AG04450 (cell line): ENCODE data around the gene THBS2. TPM values are rescaled to one million over a fixed set of nuclear protein-coding genes. Genes with fewer than 3 reads are reported as not detected.

Experiments used
- CTCF ChIA-PET: fragments of 300-600, 350-600 bp; formaldehyde crosslinking; extraction: SDS; loops from one replicate; lab custom pipeline; 2022; ENCODE audit warnings: antibody characterized with exemption, inconsistent platforms; lab: Charles Lee
- POLR2A ChIA-PET: fragments of 350-600 bp; formaldehyde crosslinking; extraction: SDS; loops from one replicate; lab custom pipeline; 2021; ENCODE audit warnings: antibody characterized with exemption, inconsistent platforms; lab: Yijun Ruan, JAX
- DNase-seq: peaks from one replicate; pipeline ENCODE4 v3.0.0-alpha.2; 2011; ENCODE audit warnings: low read depth, low spot score
- H3K27ac ChIP-seq: one replicate; pipeline ENCODE4 v1.5.1; 2012; ENCODE audit warnings: low read depth, low read length, control low read depth
- H3K27me3 ChIP-seq: one replicate; pipeline ENCODE4 v1.6.0; 2012; ENCODE audit warnings: low read length; ENCODE audit not compliant: control insufficient read depth, insufficient read depth
- H3K4me3 ChIP-seq: 2 replicates; pipeline ENCODE4 v1.5.1; 2011; ENCODE audit warnings: mild to moderate bottlenecking, low read depth, low read length, control low read depth
- H3K9me3 ChIP-seq: 2 replicates; pipeline ENCODE4 v1.5.1; 2012; ENCODE audit warnings: low read length; ENCODE audit not compliant: control insufficient read depth, insufficient read depth
- polyA plus RNA-seq: library from polyadenylated mRNA; depleted of rRNA; stranded (reverse); fragments of >200 nt; gene quantifications from 2 replicates; pipeline ENCODE4 v1.2.3, GENCODE V29; 2011
- TF ChIP-seq, protein P1 (sequence below): IDR thresholded peaks from 2 replicates; pipeline ENCODE4 v1.5.1; 2011; ENCODE audit warnings: low read depth, low read length, control low read depth, inconsistent platforms

THBS2 gene
- polyA plus RNA-seq, 1 experiment: 95.8 TPM

- peaks cover 7% of the 10 kb centered on the region; the same call in 1 of the 2 replicates for H3K9me3 ChIP-seq
- no peaks in the 10 kb centered on the region for H3K27me3 ChIP-seq
- ChIA-PET POLR2A (no interaction called here), CTCF (no interaction called here)
- H3K4me3 ChIP-seq: no peak overlapping the region
- H3K27ac ChIP-seq: no peak overlapping the region
- DNase-seq: no peak
- TF ChIP-seq, protein P1, sequence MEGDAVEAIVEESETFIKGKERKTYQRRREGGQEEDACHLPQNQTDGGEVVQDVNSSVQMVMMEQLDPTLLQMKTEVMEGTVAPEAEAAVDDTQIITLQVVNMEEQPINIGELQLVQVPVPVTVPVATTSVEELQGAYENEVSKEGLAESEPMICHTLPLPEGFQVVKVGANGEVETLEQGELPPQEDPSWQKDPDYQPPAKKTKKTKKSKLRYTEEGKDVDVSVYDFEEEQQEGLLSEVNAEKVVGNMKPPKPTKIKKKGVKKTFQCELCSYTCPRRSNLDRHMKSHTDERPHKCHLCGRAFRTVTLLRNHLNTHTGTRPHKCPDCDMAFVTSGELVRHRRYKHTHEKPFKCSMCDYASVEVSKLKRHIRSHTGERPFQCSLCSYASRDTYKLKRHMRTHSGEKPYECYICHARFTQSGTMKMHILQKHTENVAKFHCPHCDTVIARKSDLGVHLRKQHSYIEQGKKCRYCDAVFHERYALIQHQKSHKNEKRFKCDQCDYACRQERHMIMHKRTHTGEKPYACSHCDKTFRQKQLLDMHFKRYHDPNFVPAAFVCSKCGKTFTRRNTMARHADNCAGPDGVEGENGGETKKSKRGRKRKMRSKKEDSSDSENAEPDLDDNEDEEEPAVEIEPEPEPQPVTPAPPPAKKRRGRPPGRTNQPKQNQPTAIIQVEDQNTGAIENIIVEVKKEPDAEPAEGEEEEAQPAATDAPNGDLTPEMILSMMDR: no peak
Measured at GRCh38 chr6:169247991-169248390, 5.7 kb downstream of the THBS2 start.

- ChIA-PET POLR2A (no interaction called here), CTCF (no interaction called here)
- TF ChIP-seq, protein P1: no peak
- H3K4me3 ChIP-seq: no peak overlapping the region
- no peak overlapping the region for H3K27ac ChIP-seq
- H3K27me3 ChIP-seq: no peaks in the 10 kb centered on the region
- DNase-seq: no peak
- H3K9me3 ChIP-seq: peaks cover 7% of the 10 kb centered on the region; the same call in 1 of the 2 replicates
Measured at GRCh38 chr6:169247419-169247818, 6.2 kb downstream of the THBS2 start.

GRCh38 chr6:169246445-169246844 lies 7.2 kb downstream of the THBS2 start:
- peaks cover 7% of the 10 kb centered on the region; the same call in 1 of the 2 replicates for H3K9me3 ChIP-seq
- DNase-seq: no peak
- H3K27me3 ChIP-seq: no peaks in the 10 kb centered on the region
- CTCF ChIA-PET: no interaction called here
- TF ChIP-seq, protein P1: no peak
- no peak overlapping the region for H3K27ac ChIP-seq
- H3K4me3 ChIP-seq: no peak overlapping the region
- POLR2A ChIA-PET: no interaction called here

- TF ChIP-seq, protein P1: no peak
- Histone ChIP-seq H3K27ac (no peak overlapping the region), H3K4me3 (no peak overlapping the region), H3K27me3 (no peaks in the 10 kb centered on the region), H3K9me3 (peaks cover 7% of the 10 kb centered on the region; the same call in 1 of the 2 replicates)
- POLR2A ChIA-PET: interaction anchor here (0.6 kb wide), 1 partner anchor 30 kb away, joined by 3 read pairs; no protein-coding TSS in a partner anchor
- DNase-seq: no peak
- CTCF ChIA-PET: no interaction called here
Measured at GRCh38 chr6:169244684-169245383, 8.8 kb downstream of the THBS2 start.

GRCh38 chr6:169243661-169244060 lies 10.0 kb downstream of the THBS2 start:
- POLR2A ChIA-PET: no interaction called here

More at GRCh38 chr6:169243661-169244060, 10.0 kb downstream of the THBS2 start:
- H3K27me3 ChIP-seq: no peaks in the 10 kb centered on the region
- no peak overlapping the region for H3K27ac ChIP-seq
- no peak overlapping the region for H3K4me3 ChIP-seq
- CTCF ChIA-PET: no interaction called here
- TF ChIP-seq, protein P1: no peak
- DNase-seq: no peak
- peaks cover 6% of the 10 kb centered on the region; the same call in 1 of the 2 replicates for H3K9me3 ChIP-seq
